ENCODE results near the gene MAPRE3.
"Not testable (repeated sequence)": the region's sequence is repeated elsewhere in the genome, so short reads cannot be mapped to it uniquely, and the experiment has no call there.

The MAPRE3 gene

DNA sequence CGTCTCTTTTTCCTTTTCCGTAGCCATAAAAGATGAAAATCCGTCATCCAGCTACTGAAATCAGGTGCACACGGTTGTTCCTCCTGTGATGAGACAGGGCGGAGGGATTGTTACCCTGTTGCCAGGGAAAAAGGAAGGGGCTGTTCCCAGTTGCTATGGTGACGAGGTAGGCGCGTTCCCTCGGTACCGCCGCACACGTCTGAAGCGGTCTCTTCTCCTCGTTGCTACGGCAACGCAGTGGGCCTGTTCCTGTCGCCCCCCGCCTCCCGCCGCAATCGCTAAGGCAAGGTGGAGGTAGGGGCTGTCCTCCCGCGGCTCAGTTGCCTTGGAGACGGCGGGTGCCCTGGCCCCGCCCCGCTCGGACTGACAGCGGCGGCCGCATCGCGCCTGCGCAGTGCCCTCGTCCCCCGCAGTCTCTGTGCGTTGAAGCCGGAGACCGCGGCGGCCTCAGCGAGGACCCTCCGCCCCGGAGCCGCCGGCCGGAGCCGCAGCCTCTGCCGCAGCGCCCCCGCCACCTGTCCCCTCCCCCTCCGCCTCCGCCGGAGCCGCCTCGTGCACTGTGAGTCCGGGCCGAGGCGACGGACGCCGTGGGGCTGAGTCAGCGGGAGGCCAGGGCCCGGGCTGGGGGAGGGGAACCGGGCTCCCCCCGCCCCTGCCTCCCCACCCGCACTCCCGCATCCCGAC is at the start of gene MAPRE3:
Gene MAPRE3, plus strand, starts transcription at position 394 of the 684 bp plus-strand sequence. CDS start 51,582 bp downstream, outside the sequence.
- Histone ChIP-seq H3K36me3 (ENCODE audit: control insufficient read depth, insufficient read depth, low read length) (no peaks in the 10 kb centered on the region), H3K9ac (ENCODE audit: low read depth, low read length) (no peak within 1 kb of the TSS), H3K27ac (ENCODE audit: low read depth, low read length) (no peak within 1 kb of the TSS), H3K4me3 (ENCODE audit: low read depth, low read length) (peak within 1 kb of the TSS; percentile 82), H3K9me3 (ENCODE audit: control insufficient read depth, insufficient read depth, low read length) (no peaks in the 10 kb centered on the region), H3K4me1 (ENCODE audit: control insufficient read depth, insufficient read depth, low read length) (peaks cover 12% of the 10 kb centered on the region; the same call in 1 of the 2 replicates), H3K27me3 (ENCODE audit: control insufficient read depth, insufficient read depth, low read length) (peaks cover 37% of the 10 kb centered on the region)

GRCh38 chr2:26921323-26921722 is 49.1 kb upstream of the MAPRE3 start:
- Histone ChIP-seq H3K9ac (ENCODE audit: low read depth, low read length) (no peak overlapping the region), H3K27me3 (ENCODE audit: control insufficient read depth, insufficient read depth, low read length) (no peaks in the 10 kb centered on the region), H3K4me3 (ENCODE audit: low read depth, low read length) (no peak overlapping the region), H3K9me3 (ENCODE audit: control insufficient read depth, insufficient read depth, low read length) (no peaks in the 10 kb centered on the region), H3K36me3 (ENCODE audit: control insufficient read depth, insufficient read depth, low read length) (no peaks in the 10 kb centered on the region), H3K4me1 (ENCODE audit: control insufficient read depth, insufficient read depth, low read length) (peaks cover 10% of the 10 kb centered on the region), H3K27ac (ENCODE audit: low read depth, low read length) (no peak overlapping the region)

GRCh38 chr2:26922405-26923188 is 47.8 kb upstream of the MAPRE3 start:
- Histone ChIP-seq H3K36me3 (ENCODE audit: control insufficient read depth, insufficient read depth, low read length) (no peaks in the 10 kb centered on the region), H3K27me3 (ENCODE audit: control insufficient read depth, insufficient read depth, low read length) (no peaks in the 10 kb centered on the region), H3K4me1 (ENCODE audit: control insufficient read depth, insufficient read depth, low read length) (peaks cover 10% of the 10 kb centered on the region), H3K9ac (ENCODE audit: low read depth, low read length) (no peak overlapping the region), H3K4me3 (ENCODE audit: low read depth, low read length) (no peak overlapping the region), H3K9me3 (ENCODE audit: control insufficient read depth, insufficient read depth, low read length) (no peaks in the 10 kb centered on the region), H3K27ac (ENCODE audit: low read depth, low read length) (no peak overlapping the region)

GRCh38 chr2:26923189-26923466 is 47.3 kb upstream of the MAPRE3 start:
- H3K9ac ChIP-seq (ENCODE audit: low read depth, low read length); H3K36me3 ChIP-seq (ENCODE audit: control insufficient read depth, insufficient read depth, low read length); H3K27ac ChIP-seq (ENCODE audit: low read depth, low read length); H3K4me3 ChIP-seq (ENCODE audit: low read depth, low read length); H3K27me3 ChIP-seq (ENCODE audit: control insufficient read depth, insufficient read depth, low read length); H3K9me3 ChIP-seq (ENCODE audit: control insufficient read depth, insufficient read depth, low read length): not testable (repeated sequence)
- peaks cover 10% of the 10 kb centered on the region for H3K4me1 ChIP-seq (ENCODE audit: control insufficient read depth, insufficient read depth, low read length)

DNA sequence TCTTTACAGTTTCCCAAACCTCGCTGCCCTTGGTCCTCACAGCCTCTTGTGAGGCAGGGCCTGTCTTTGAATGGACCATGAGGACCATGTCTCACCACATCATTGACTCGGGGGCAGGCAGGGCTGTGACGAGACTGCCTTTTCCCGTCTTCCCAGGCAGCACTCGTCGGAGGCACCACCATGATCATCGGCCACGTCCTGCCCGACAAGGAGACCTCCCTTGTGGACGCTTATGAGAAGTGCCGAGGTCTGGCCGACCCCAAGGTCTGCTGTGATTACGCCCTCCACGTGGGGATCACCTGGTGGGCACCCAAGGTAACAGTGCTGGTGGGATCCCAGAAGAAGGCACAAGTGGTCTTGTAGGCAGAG is 45.7 kb upstream of the MAPRE3 start:
- Histone ChIP-seq H3K36me3 (ENCODE audit: control insufficient read depth, insufficient read depth, low read length) (no peaks in the 10 kb centered on the region), H3K9me3 (ENCODE audit: control insufficient read depth, insufficient read depth, low read length) (no peaks in the 10 kb centered on the region), H3K4me1 (ENCODE audit: control insufficient read depth, insufficient read depth, low read length) (peaks cover 10% of the 10 kb centered on the region), H3K4me3 (ENCODE audit: low read depth, low read length) (no peak overlapping the region), H3K9ac (ENCODE audit: low read depth, low read length) (no peak overlapping the region), H3K27me3 (ENCODE audit: control insufficient read depth, insufficient read depth, low read length) (no peaks in the 10 kb centered on the region), H3K27ac (ENCODE audit: low read depth, low read length) (no peak overlapping the region)

DNA sequence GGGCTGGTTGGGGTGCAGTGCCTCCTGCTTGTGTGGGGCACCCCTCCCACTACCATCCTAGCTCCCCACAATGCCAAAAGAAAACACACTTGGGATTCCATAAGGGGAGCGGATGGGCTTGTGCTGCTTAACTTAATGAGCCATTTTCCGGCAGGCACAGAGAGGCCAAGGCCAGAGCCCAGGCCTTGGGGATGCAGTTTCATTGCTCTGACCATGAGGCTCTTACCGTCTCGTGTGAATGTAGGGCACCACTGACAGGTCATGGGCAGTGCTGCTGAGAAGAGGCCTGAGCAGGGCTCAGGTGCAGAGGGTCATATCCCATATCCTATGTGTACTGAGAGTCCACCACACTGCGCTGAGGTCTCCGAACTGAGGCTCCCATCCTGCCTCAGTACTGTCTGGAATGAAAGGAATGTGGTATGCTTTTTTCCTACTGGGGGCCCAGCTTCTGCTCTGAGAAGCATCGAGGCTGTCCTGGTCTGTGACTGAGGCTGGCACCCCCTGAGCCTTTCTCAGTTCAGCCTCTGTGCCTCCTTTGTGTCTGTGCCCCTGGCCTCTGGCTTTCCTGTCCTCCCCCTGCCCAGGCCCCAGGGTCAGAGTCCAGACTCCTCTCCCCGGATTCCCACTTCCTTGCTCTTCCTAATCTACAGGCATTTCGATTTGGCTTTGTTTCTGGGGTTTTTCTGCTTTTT is 45.2 kb upstream of the MAPRE3 start:
- no peak overlapping the region for H3K4me3 ChIP-seq (ENCODE audit: low read depth, low read length)
- no peaks in the 10 kb centered on the region for H3K36me3 ChIP-seq (ENCODE audit: control insufficient read depth, insufficient read depth, low read length)
- no peaks in the 10 kb centered on the region for H3K27me3 ChIP-seq (ENCODE audit: control insufficient read depth, insufficient read depth, low read length)
- H3K9ac ChIP-seq (ENCODE audit: low read depth, low read length), result no peak overlapping the region
- H3K27ac ChIP-seq (ENCODE audit: low read depth, low read length), result no peak overlapping the region
- H3K4me1 ChIP-seq (ENCODE audit: control insufficient read depth, insufficient read depth, low read length), result peaks cover 10% of the 10 kb centered on the region
- H3K9me3 ChIP-seq (ENCODE audit: control insufficient read depth, insufficient read depth, low read length), result no peaks in the 10 kb centered on the region

- no peak overlapping the region for H3K9ac ChIP-seq (ENCODE audit: low read depth, low read length)
- no peak overlapping the region for H3K27ac ChIP-seq (ENCODE audit: low read depth, low read length)
- peaks cover 10% of the 10 kb centered on the region for H3K4me1 ChIP-seq (ENCODE audit: control insufficient read depth, insufficient read depth, low read length)
- H3K9me3 ChIP-seq (ENCODE audit: control insufficient read depth, insufficient read depth, low read length), result no peaks in the 10 kb centered on the region
- no peak overlapping the region for H3K4me3 ChIP-seq (ENCODE audit: low read depth, low read length)
- H3K27me3 ChIP-seq (ENCODE audit: control insufficient read depth, insufficient read depth, low read length), result no peaks in the 10 kb centered on the region
- H3K36me3 ChIP-seq (ENCODE audit: control insufficient read depth, insufficient read depth, low read length), result no peaks in the 10 kb centered on the region
These were observed 43.2 kb upstream of the MAPRE3 start for GRCh38 chr2:26927221-26927620.

GRCh38 chr2:26932974-26933373 is 37.5 kb upstream of the MAPRE3 start:
- H3K4me3 ChIP-seq (ENCODE audit: low read depth, low read length), result no peak overlapping the region
- no peaks in the 10 kb centered on the region for H3K4me1 ChIP-seq (ENCODE audit: control insufficient read depth, insufficient read depth, low read length)
- no peak overlapping the region for H3K27ac ChIP-seq (ENCODE audit: low read depth, low read length)
- H3K9ac ChIP-seq (ENCODE audit: low read depth, low read length), result no peak overlapping the region
- no peaks in the 10 kb centered on the region for H3K9me3 ChIP-seq (ENCODE audit: control insufficient read depth, insufficient read depth, low read length)
- H3K36me3 ChIP-seq (ENCODE audit: control insufficient read depth, insufficient read depth, low read length), result no peaks in the 10 kb centered on the region
- no peaks in the 10 kb centered on the region; the same call in 1 of the 2 replicates for H3K27me3 ChIP-seq (ENCODE audit: control insufficient read depth, insufficient read depth, low read length)

- Histone ChIP-seq H3K27ac (ENCODE audit: low read depth, low read length) (no peak overlapping the region), H3K27me3 (ENCODE audit: control insufficient read depth, insufficient read depth, low read length) (no peaks in the 10 kb centered on the region; the same call in 1 of the 2 replicates), H3K4me3 (ENCODE audit: low read depth, low read length) (no peak overlapping the region), H3K36me3 (ENCODE audit: control insufficient read depth, insufficient read depth, low read length) (no peaks in the 10 kb centered on the region), H3K4me1 (ENCODE audit: control insufficient read depth, insufficient read depth, low read length) (no peaks in the 10 kb centered on the region), H3K9me3 (ENCODE audit: control insufficient read depth, insufficient read depth, low read length) (no peaks in the 10 kb centered on the region), H3K9ac (ENCODE audit: low read depth, low read length) (no peak overlapping the region)
These were observed 36.8 kb upstream of the MAPRE3 start for GRCh38 chr2:26933431-26934334.

DNA sequence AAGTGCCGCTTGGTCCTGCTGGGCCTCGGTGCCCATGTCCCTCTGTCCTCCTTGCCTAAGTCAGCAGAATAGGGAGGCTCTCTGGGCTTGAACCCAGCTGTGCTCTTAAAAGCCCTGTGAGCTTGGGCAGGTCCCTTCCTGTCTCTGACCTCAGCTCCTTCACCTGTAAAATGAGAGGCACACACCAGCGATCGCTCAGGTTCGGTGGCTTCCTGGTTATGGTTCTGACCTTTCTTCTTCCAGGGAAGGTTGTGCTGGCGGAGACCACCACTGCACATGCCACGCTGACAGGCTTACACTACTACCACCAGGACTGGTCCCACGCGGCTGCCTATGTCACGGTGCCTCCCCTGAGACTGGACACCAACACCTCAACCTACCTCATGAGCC is 36.1 kb upstream of the MAPRE3 start:
- Histone ChIP-seq H3K4me3 (ENCODE audit: low read depth, low read length) (no peak overlapping the region), H3K27me3 (ENCODE audit: control insufficient read depth, insufficient read depth, low read length) (no peaks in the 10 kb centered on the region; the same call in 1 of the 2 replicates), H3K9ac (ENCODE audit: low read depth, low read length) (no peak overlapping the region), H3K27ac (ENCODE audit: low read depth, low read length) (no peak overlapping the region), H3K9me3 (ENCODE audit: control insufficient read depth, insufficient read depth, low read length) (no peaks in the 10 kb centered on the region), H3K36me3 (ENCODE audit: control insufficient read depth, insufficient read depth, low read length) (no peaks in the 10 kb centered on the region), H3K4me1 (ENCODE audit: control insufficient read depth, insufficient read depth, low read length) (no peaks in the 10 kb centered on the region)
